ENCODE data around the gene NSL1. TPM values are rescaled to one million over a fixed set of nuclear protein-coding genes. Genes with fewer than 3 reads are reported as not detected.

Gene NSL1
- total and polyA plus RNA-seq, 9 of the 15 experiments (the other 6 are each of a cell fraction or from before 2014, with no cell fraction given), result 53.5 to 108 (median 59.1) TPM

- TF ChIP-seq HOMEZ (CRISPR knock-in tag; IDR thresholded peaks at IDR 0.05), result 0 out of 2 replicates have a peak, but pooled peaks have one; percentile 31
- TF ChIP-seq AFF1 (IDR thresholded peaks at IDR 0.05; ENCODE audit: low read depth in 1 of 2, partially characterized antibody in 2 of 2), result peak; percentile 63 to 75
- peak; percentile 74 for TF ChIP-seq NBN (IDR thresholded peaks at IDR 0.05; ENCODE audit: low read depth)
- no peak; a peak in 1 of 4 replicates for TF ChIP-seq KDM1A (IDR thresholded peaks at IDR 0.05)
- TF ChIP-seq TAL1 (IDR thresholded peaks at IDR 0.05), result peak; percentile 36
- TF ChIP-seq FOXJ3 (CRISPR knock-in tag; IDR thresholded peaks at IDR 0.05), result no peak
- TF ChIP-seq SIX5 (IDR thresholded peaks at IDR 0.05; ENCODE audit: borderline replicate concordance in 1 of 2, insufficient read depth in 1 of 2, low read depth in 1 of 2, low read length in 2 of 2), result peak; percentile 48 to 58; a peak in 3 of 4 replicates
- TF ChIP-seq HDAC1 (IDR thresholded peaks at IDR 0.05), result peak in 1 of 2 experiments; percentile 83; a peak in 2 of 4 replicates
- no peak for TF ChIP-seq GTF3C2 (IDR thresholded peaks at IDR 0.05; ENCODE audit: borderline replicate concordance, extremely low read depth, insufficient read length)
Observed at GRCh38 chr1:212791676-212792395, at the start of gene NSL1, which contains the start of gene TATDN3 (continued).

All from K562 (cell line).